Measurements from ENCODE around the gene IL17RE. TPM values are rescaled to one million over a fixed set of nuclear protein-coding genes. Genes with fewer than 3 reads are reported as not detected.
A peak's percentile ranks its signal among the peaks of the same experiment; 100 is the strongest.

The IL17RE gene
- total and polyA plus RNA-seq, 2 of the 13 experiments (the other 11 are each of a cell fraction or from before 2014, with no cell fraction given), result 14.5 to 24.1 TPM

DNA sequence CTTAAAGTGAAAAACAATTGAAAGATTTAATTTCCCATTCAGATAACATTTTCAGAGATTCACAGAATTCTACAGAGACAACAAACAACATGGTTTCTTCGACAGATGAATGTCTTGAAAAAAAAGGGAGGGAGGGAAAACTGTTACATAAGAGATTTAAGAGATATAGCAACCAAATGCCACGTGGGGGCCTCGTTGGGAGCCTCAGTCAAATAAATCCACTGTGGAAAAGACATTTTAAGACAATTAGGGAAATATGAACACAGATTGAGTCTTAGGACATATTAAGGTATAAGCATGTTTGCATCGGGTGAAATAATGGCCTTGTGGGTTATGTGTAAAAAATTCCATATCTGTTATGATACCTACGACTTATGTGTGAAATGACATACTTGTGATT is 54.6 kb downstream of the IL17RE start:
- no peak overlapping the region for H3K9ac ChIP-seq (ENCODE audit: insufficient read depth, low read depth, low read length)
- peaks cover 0 to 3% of the 10 kb centered on the region in 2 experiments; a peak in 2 of 5 replicates for H3K36me3 ChIP-seq (replicated peaks in 1 of 2; ENCODE audit: control insufficient read depth in 1 of 2, insufficient read depth in 2 of 2, low read length in 2 of 2)
- no peaks in the 10 kb centered on the region for H3K27me3 ChIP-seq (ENCODE audit: control insufficient read depth in 1 of 2, insufficient read depth in 2 of 2, low read length in 2 of 2)
- no peak overlapping the region for H3K27ac ChIP-seq (ENCODE audit: extremely low read length, insufficient read depth, low read length)
- ATAC-seq (no peak), FAIRE-seq (no peak), DNase-seq (ENCODE audit: low spot score) (no peak)
- H3K9me3 ChIP-seq (ENCODE audit: low read length), result no peaks in the 10 kb centered on the region
- H3K4me2 ChIP-seq (ENCODE audit: low read depth, low read length), result no peak overlapping the region
- no peaks in the 10 kb centered on the region for H4K20me1 ChIP-seq (ENCODE audit: insufficient read depth, low read length)
- TSS peak; percentile 33 for BruUV-seq (replicated peaks)
- ChIA-PET POLR2A (no interaction called here), CTCF (ENCODE audit: low intra/inter-chr PET ratio, low total read pairs) (no interaction called here)
- H3K4me1 ChIP-seq (ENCODE audit: insufficient read depth, low read length), result peaks cover 38% of the 10 kb centered on the region
- H2AFZ ChIP-seq (ENCODE audit: low read length), result no peak overlapping the region
- intact Hi-C loops (cut with micrococcal nuclease; ENCODE audit: unreplicated experiment), result no loop called here
- TF ChIP-seq, protein P1, sequence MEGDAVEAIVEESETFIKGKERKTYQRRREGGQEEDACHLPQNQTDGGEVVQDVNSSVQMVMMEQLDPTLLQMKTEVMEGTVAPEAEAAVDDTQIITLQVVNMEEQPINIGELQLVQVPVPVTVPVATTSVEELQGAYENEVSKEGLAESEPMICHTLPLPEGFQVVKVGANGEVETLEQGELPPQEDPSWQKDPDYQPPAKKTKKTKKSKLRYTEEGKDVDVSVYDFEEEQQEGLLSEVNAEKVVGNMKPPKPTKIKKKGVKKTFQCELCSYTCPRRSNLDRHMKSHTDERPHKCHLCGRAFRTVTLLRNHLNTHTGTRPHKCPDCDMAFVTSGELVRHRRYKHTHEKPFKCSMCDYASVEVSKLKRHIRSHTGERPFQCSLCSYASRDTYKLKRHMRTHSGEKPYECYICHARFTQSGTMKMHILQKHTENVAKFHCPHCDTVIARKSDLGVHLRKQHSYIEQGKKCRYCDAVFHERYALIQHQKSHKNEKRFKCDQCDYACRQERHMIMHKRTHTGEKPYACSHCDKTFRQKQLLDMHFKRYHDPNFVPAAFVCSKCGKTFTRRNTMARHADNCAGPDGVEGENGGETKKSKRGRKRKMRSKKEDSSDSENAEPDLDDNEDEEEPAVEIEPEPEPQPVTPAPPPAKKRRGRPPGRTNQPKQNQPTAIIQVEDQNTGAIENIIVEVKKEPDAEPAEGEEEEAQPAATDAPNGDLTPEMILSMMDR (CRISPR knock-in tag; IDR thresholded peaks at IDR 0.05), result 0 out of 2 replicates have a peak, but pooled peaks have one; percentile 6
- TF ChIP-seq EHMT2 (IDR thresholded peaks at IDR 0.05; ENCODE audit: borderline replicate concordance, low read depth, low read length), result no peak
- no peak overlapping the region for H3K4me3 ChIP-seq (replicated peaks in 1 of 3; ENCODE audit: insufficient read depth in 1 of 3, low read depth in 2 of 3, low read length in 3 of 3)
- 72% methylated on average over 5 of the region's 5 CpGs for WGBS (ENCODE audit: low lambda C conversion rate)
- H3K79me2 ChIP-seq (ENCODE audit: insufficient read depth, low read length), result no peaks in the 10 kb centered on the region
- in situ Hi-C loops (cut with HindIII; ENCODE audit: extremely low pct_ligation_motif_present, low pct_unique_long_range_greater_than_20kb), result no loop called here

DNA sequence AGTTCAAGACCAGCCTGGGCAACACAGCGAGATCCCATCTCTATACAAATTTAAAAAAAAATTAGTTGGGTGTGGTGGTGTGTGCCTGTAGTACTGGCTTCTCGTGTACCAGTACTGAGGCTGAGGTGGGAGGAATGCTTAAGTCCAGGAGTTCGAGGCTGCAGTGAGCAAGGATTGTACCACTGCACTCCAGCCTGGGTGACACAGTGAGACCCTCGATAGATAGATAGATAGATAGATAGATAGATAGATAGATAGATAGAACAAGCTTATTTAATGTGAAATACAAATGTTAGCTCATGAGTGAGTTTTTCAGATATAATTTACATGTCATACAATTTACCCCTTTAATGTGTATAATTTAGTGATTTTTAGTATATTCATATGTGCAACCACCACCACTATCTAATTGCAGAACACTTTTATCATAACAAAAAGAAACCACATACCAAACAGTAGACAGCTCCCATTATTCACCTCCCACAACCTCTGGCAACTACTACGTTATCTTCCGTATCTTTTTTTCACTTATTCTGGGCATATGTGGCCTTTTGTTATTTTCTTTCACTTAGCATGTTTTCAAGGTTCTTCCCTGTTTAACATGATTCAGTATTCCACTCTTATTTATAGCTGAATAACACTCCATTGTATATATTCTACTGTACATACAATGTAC is 62.7 kb downstream of the IL17RE start:
- ATAC-seq, result no peak
- CTCF ChIA-PET (ENCODE audit: low intra/inter-chr PET ratio, low total read pairs), result no interaction called here
- Histone ChIP-seq H3K9me3 (ENCODE audit: low read length) (no peaks in the 10 kb centered on the region), H3K4me1 (ENCODE audit: insufficient read depth, low read length) (no peaks in the 10 kb centered on the region), H4K20me1 (ENCODE audit: insufficient read depth, low read length) (no peaks in the 10 kb centered on the region), H3K27ac (ENCODE audit: extremely low read length, insufficient read depth, low read length) (no peak overlapping the region), H3K79me2 (ENCODE audit: insufficient read depth, low read length) (no peaks in the 10 kb centered on the region), H3K9ac (ENCODE audit: insufficient read depth, low read depth, low read length) (no peak overlapping the region), H3K36me3 (replicated peaks in 1 of 2; ENCODE audit: control insufficient read depth in 1 of 2, insufficient read depth in 2 of 2, low read length in 2 of 2) (peaks cover 8 to 36% of the 10 kb centered on the region in 2 experiments), H3K4me2 (ENCODE audit: low read depth, low read length) (no peak overlapping the region), H3K27me3 (ENCODE audit: control insufficient read depth in 1 of 2, insufficient read depth in 2 of 2, low read length in 2 of 2) (no peaks in the 10 kb centered on the region), H3K4me3 (replicated peaks in 1 of 3; ENCODE audit: insufficient read depth in 1 of 3, low read depth in 2 of 3, low read length in 3 of 3) (no peak overlapping the region), H2AFZ (ENCODE audit: low read length) (no peak overlapping the region)
- in situ Hi-C loops (cut with HindIII; ENCODE audit: extremely low pct_ligation_motif_present, low pct_unique_long_range_greater_than_20kb), result no loop called here
- 96% methylated on average over 6 of the region's 6 CpGs for WGBS (ENCODE audit: low lambda C conversion rate)
- DNase-seq (ENCODE audit: low spot score), result no peak
- no TSS peak for BruUV-seq (replicated peaks)
- intact Hi-C loops (cut with micrococcal nuclease; ENCODE audit: unreplicated experiment), result no loop called here
- no peak for FAIRE-seq
- POLR2A ChIA-PET, result interaction anchor here (2.0 kb wide), 1 partner anchor 19 kb away, joined by 7 read pairs; no protein-coding TSS in a partner anchor
- TF ChIP-seq ZNF605 (CRISPR knock-in tag; IDR thresholded peaks at IDR 0.05) (no peak), PITX1 (CRISPR knock-in tag; IDR thresholded peaks at IDR 0.05) (no peak), ZNF747 (CRISPR knock-in tag; IDR thresholded peaks at IDR 0.05; ENCODE audit: borderline replicate concordance) (no peak), HMGA1 (CRISPR knock-in tag; conservative IDR thresholded peaks at IDR 0.05) (no peak), XRCC5 (optimal IDR thresholded peaks at IDR 0.05; ENCODE audit: low read length) (no peak), ZNF121 (CRISPR knock-in tag; IDR thresholded peaks at IDR 0.05) (no peak), BORCS8-MEF2B (CRISPR knock-in tag; IDR thresholded peaks at IDR 0.05) (no peak), JDP2 (CRISPR knock-in tag; IDR thresholded peaks at IDR 0.05; ENCODE audit: borderline replicate concordance) (no peak), MED1 (CRISPR knock-in tag; IDR thresholded peaks at IDR 0.05) (no peak), SP2 (CRISPR knock-in tag; IDR thresholded peaks at IDR 0.05) (no peak)
- TF ChIP-seq, protein P2, sequence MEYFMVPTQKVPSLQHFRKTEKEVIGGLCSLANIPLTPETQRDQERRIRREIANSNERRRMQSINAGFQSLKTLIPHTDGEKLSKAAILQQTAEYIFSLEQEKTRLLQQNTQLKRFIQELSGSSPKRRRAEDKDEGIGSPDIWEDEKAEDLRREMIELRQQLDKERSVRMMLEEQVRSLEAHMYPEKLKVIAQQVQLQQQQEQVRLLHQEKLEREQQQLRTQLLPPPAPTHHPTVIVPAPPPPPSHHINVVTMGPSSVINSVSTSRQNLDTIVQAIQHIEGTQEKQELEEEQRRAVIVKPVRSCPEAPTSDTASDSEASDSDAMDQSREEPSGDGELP (IDR thresholded peaks at IDR 0.05; ENCODE audit: borderline replicate concordance, low read depth), result no peak
- TF ChIP-seq, protein P3, sequence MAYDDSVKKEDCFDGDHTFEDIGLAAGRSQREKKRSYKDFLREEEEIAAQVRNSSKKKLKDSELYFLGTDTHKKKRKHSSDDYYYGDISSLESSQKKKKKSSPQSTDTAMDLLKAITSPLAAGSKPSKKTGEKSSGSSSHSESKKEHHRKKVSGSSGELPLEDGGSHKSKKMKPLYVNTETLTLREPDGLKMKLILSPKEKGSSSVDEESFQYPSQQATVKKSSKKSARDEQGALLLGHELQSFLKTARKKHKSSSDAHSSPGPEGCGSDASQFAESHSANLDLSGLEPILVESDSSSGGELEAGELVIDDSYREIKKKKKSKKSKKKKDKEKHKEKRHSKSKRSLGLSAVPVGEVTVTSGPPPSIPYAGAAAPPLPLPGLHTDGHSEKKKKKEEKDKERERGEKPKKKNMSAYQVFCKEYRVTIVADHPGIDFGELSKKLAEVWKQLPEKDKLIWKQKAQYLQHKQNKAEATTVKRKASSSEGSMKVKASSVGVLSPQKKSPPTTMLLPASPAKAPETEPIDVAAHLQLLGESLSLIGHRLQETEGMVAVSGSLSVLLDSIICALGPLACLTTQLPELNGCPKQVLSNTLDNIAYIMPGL (CRISPR knock-in tag; IDR thresholded peaks at IDR 0.05; ENCODE audit: borderline replicate concordance in 1 of 2, low read depth in 1 of 2), result no peak

All from HepG2 (cell line).